ENCODE data around the gene KLF15.

KLF15 gene

DNA sequence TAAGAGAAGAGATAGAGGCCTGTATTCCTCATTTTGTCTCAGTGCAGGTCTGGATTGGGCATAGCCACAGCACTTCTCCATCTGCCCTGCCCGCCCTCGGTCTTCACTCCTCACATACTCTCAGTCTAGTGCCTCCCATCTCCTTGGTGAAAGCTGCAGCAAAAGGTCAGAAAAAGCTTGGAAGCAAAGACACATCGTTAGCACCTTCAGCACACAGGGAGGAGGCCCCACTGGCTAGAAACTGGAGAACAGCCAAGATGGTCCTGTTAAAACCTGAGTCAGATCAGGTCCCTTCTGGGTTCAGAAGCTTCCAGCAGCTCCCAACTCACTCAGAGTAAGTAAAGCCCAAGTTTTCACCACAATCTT lies 1.6 kb upstream of the KLF15 start:
- H3K9ac ChIP-seq (ENCODE audit: low read depth, low read length): no peak overlapping the region
- no peak overlapping the region for H3K4me3 ChIP-seq (ENCODE audit: low read depth, low read length)
- no peaks in the 10 kb centered on the region for H3K36me3 ChIP-seq (ENCODE audit: control insufficient read depth, insufficient read depth, low read length)
- no peak overlapping the region for H3K27ac ChIP-seq (ENCODE audit: low read depth, low read length)
- peaks cover 26% of the 10 kb centered on the region for H3K27me3 ChIP-seq (ENCODE audit: control insufficient read depth, insufficient read depth, low read length)
- H3K9me3 ChIP-seq (ENCODE audit: control insufficient read depth, insufficient read depth, low read length): no peaks in the 10 kb centered on the region
- peaks cover 28% of the 10 kb centered on the region for H3K4me1 ChIP-seq (ENCODE audit: control insufficient read depth, insufficient read depth, low read length)

DNA sequence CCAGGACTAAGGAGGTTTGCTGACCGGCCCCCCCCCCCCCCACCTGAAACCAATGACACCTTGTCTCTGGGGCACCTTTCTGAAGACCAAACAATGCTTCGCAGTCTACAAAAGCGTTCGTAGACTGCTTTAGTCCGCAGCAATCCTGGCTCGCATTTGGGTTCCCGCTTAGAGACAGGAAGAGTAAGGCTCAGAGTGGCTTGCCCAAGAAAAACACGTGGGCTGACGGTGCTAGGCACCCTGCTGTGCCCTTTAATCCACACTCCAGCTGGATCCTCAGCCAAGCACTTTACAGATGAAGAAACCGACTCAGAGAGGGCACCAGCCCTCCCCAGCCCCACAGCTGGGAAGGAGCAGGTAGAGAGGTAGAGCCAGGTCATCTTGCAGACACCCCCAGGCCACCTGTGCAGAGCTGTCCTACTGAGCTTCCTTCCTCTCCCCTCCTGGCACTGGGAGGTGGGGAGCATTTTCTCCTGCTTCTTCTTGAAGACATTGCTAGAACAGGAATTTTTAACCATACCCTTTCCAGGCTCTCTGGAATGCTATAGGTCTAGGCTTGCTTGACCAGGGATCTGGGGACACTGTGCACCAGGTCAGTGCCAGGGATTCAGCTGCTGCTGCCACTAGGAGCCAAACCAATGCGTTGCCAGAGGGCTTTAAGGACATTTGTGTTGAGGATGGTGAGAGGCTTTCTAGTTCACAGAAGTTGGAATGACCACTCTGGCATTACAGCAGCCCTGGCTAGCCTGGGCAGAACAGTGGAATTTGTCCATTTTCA lies 1.0 kb upstream of the KLF15 start:
- H3K27me3 ChIP-seq (ENCODE audit: control insufficient read depth, insufficient read depth, low read length): peaks cover 26% of the 10 kb centered on the region
- no peaks in the 10 kb centered on the region for H3K9me3 ChIP-seq (ENCODE audit: control insufficient read depth, insufficient read depth, low read length)
- H3K4me3 ChIP-seq (ENCODE audit: low read depth, low read length): peak overlapping the region; percentile 83
- peaks cover 27% of the 10 kb centered on the region for H3K4me1 ChIP-seq (ENCODE audit: control insufficient read depth, insufficient read depth, low read length)
- no peaks in the 10 kb centered on the region for H3K36me3 ChIP-seq (ENCODE audit: control insufficient read depth, insufficient read depth, low read length)
- peak overlapping the region; percentile 31 for H3K27ac ChIP-seq (ENCODE audit: low read depth, low read length)
- no peak overlapping the region for H3K9ac ChIP-seq (ENCODE audit: low read depth, low read length)

DNA sequence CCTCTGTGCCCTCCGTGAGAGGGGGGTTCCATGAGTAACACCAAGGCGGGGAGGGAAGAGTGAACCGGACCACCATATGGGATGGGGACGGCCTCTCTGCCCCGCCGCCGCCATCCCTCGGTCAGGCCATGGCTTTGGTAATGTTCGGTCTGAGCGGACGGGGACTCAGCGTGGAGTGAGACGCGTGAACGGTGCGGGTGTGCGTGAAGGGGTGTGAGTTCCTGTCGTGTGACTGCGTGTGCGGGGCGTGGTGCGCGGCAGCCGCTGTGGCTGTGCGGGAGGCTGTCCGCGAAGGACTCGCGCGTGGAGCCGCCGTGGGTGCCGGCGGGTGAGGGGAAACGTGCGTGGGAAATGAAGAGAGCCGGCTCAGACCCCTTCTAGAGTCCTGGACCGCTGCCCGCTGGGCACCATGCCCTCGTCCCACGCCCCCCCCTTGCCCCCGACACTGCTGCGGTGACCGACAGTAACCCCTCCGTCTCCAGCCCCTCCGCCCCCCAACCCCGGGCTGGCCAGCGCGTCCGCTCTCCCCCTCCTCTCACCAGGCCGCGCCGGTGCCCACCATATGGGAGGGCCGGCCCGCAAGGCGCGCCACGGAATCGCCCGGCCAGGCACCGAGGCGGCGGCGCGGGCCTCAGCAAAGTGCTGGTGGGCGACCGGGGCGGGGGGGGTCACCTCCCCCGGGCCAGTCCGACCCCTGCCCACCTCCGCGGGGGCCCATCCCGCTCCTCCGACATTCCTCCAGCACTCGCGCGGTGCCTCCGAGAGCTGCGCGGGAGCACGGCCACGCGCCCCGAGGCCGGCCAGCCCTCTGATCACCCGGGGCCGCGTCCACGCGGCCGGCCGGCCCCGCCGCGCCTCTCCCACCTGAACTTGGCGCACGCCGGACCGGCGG lies 589 bp downstream of the KLF15 start:
- Histone ChIP-seq H3K9ac (ENCODE audit: low read depth, low read length) (no peak overlapping the region; the same call in 1 of the 2 replicates), H3K36me3 (ENCODE audit: control insufficient read depth, insufficient read depth, low read length) (peaks cover 9% of the 10 kb centered on the region), H3K4me1 (ENCODE audit: control insufficient read depth, insufficient read depth, low read length) (peaks cover 15% of the 10 kb centered on the region), H3K27ac (ENCODE audit: low read depth, low read length) (peak overlapping the region; percentile 74), H3K4me3 (ENCODE audit: low read depth, low read length) (peak overlapping the region; percentile 71), H3K27me3 (ENCODE audit: control insufficient read depth, insufficient read depth, low read length) (peaks cover 26% of the 10 kb centered on the region), H3K9me3 (ENCODE audit: control insufficient read depth, insufficient read depth, low read length) (no peaks in the 10 kb centered on the region)

DNA sequence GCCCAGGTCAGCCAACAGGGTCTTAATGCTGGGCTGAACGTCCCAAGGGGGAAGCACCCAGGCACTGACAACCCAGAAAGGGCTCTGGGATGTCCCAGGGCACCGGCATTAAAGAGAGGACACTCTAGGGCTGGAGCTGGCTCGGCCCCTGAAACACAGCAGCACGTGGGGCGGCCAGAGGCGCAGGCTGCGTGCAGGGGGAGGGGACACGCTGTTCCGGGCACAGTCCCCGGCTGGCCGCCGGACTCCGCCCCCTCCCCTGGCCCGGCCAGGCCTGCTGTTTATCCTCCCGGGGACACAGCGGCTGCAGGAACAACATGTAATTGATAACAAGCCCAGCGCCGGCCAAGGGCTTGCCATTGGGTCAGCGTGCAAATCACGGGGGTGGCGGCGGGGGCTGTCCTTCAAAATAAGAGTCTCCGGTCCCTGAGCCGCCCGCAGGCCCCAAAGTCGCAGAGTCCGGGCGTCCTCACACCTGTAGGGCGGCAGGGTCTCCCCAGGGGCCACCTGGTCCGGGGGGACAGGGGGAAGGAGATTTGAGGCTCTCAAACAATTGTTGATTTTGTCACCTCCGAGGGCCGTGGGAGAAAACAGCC lies 1.3 kb downstream of the KLF15 start:
- H3K4me3 ChIP-seq (ENCODE audit: low read depth, low read length): peak overlapping the region; percentile 71
- no peaks in the 10 kb centered on the region for H3K9me3 ChIP-seq (ENCODE audit: control insufficient read depth, insufficient read depth, low read length)
- H3K27ac ChIP-seq (ENCODE audit: low read depth, low read length): peak overlapping the region; percentile 74
- peaks cover 22% of the 10 kb centered on the region for H3K27me3 ChIP-seq (ENCODE audit: control insufficient read depth, insufficient read depth, low read length)
- H3K36me3 ChIP-seq (ENCODE audit: control insufficient read depth, insufficient read depth, low read length): peaks cover 17% of the 10 kb centered on the region
- H3K9ac ChIP-seq (ENCODE audit: low read depth, low read length): peak overlapping the region; percentile 61
- peaks cover 15% of the 10 kb centered on the region for H3K4me1 ChIP-seq (ENCODE audit: control insufficient read depth, insufficient read depth, low read length)

DNA sequence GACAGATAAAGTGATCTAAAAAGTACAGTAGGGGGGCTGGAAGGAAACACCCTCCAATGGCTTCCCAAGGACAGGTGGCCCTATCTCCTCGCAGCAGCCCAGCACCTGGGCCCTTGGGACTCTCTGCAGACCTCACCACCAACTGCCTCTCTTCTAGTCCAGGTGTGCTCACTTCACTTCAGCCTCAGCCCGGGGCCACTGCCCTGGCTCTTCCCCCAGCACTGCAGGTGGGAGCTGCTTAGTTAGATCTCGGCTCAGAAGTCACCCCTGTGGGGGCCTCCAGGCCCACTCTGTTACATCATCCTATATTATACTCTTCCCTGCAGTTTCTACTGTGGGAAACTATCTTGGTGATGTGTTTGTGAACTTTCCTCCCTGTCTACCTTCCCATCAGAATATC lies 2.0 kb downstream of the KLF15 start:
- Histone ChIP-seq H3K4me3 (ENCODE audit: low read depth, low read length) (peak overlapping the region; percentile 71), H3K9me3 (ENCODE audit: control insufficient read depth, insufficient read depth, low read length) (no peaks in the 10 kb centered on the region), H3K27me3 (ENCODE audit: control insufficient read depth, insufficient read depth, low read length) (peaks cover 21% of the 10 kb centered on the region), H3K36me3 (ENCODE audit: control insufficient read depth, insufficient read depth, low read length) (peaks cover 21% of the 10 kb centered on the region), H3K9ac (ENCODE audit: low read depth, low read length) (peak overlapping the region; percentile 61), H3K4me1 (ENCODE audit: control insufficient read depth, insufficient read depth, low read length) (peaks cover 15% of the 10 kb centered on the region), H3K27ac (ENCODE audit: low read depth, low read length) (peak overlapping the region; percentile 74)

DNA sequence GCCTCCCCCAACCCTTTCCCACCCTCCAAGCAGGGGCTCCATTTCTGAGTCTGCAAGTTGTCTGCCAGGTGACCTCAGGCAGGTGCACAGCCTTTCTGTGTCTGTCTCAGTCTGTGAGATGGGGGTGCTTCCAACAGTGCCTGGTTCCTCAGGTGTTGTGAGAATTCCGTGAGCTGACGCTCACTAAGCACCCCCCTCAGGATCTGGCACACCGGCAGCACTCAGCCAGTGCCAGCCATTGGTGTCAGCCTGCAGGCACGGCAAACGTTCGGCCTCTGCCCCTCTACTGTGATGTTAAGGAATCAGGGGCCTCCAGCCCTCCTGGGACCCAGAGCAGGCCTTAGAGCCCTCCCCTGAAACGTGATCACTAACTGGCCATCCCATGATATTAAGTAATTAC lies 2.4 kb downstream of the KLF15 start:
- H3K9ac ChIP-seq (ENCODE audit: low read depth, low read length): no peak overlapping the region
- peaks cover 21% of the 10 kb centered on the region for H3K36me3 ChIP-seq (ENCODE audit: control insufficient read depth, insufficient read depth, low read length)
- H3K4me3 ChIP-seq (ENCODE audit: low read depth, low read length): no peak overlapping the region
- peaks cover 16% of the 10 kb centered on the region for H3K27me3 ChIP-seq (ENCODE audit: control insufficient read depth, insufficient read depth, low read length)
- peaks cover 15% of the 10 kb centered on the region for H3K4me1 ChIP-seq (ENCODE audit: control insufficient read depth, insufficient read depth, low read length)
- no peaks in the 10 kb centered on the region for H3K9me3 ChIP-seq (ENCODE audit: control insufficient read depth, insufficient read depth, low read length)
- H3K27ac ChIP-seq (ENCODE audit: low read depth, low read length): no peak overlapping the region

DNA sequence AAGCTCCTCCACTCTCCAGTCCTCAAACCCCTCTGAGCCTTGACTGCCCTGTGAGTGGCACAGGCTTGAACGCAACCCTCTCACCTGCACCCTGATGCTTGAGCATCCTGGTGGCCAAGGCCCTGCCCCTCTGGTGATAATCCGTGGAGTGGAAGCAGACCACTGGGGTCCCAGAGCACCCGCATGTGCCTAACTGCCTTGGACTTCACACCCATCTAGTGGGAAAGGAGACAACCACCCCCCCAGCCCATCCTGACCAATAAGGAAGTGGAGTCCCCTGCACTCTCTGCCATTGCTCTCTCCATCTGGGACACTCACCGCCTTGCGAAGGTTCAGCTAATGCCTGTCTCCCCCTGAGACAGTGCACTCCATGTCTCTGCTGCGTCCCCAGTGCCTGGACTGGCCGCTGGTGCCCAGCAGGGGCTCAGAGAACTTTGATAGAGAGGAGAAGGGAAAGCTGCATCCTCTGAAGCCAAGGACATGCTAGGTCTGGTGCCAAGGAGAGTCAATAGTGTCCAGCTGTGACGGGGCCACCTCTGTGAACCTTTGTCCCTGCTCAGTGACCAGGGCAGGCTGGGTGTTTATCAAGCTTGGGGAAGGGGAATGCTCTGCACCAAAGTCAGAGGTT lies 3.4 kb downstream of the KLF15 start:
- Histone ChIP-seq H3K4me1 (ENCODE audit: control insufficient read depth, insufficient read depth, low read length) (peaks cover 15% of the 10 kb centered on the region), H3K36me3 (ENCODE audit: control insufficient read depth, insufficient read depth, low read length) (peaks cover 21% of the 10 kb centered on the region), H3K4me3 (ENCODE audit: low read depth, low read length) (no peak overlapping the region), H3K27ac (ENCODE audit: low read depth, low read length) (no peak overlapping the region), H3K9ac (ENCODE audit: low read depth, low read length) (no peak overlapping the region), H3K9me3 (ENCODE audit: control insufficient read depth, insufficient read depth, low read length) (no peaks in the 10 kb centered on the region), H3K27me3 (ENCODE audit: control insufficient read depth, insufficient read depth, low read length) (peaks cover 6% of the 10 kb centered on the region)

DNA sequence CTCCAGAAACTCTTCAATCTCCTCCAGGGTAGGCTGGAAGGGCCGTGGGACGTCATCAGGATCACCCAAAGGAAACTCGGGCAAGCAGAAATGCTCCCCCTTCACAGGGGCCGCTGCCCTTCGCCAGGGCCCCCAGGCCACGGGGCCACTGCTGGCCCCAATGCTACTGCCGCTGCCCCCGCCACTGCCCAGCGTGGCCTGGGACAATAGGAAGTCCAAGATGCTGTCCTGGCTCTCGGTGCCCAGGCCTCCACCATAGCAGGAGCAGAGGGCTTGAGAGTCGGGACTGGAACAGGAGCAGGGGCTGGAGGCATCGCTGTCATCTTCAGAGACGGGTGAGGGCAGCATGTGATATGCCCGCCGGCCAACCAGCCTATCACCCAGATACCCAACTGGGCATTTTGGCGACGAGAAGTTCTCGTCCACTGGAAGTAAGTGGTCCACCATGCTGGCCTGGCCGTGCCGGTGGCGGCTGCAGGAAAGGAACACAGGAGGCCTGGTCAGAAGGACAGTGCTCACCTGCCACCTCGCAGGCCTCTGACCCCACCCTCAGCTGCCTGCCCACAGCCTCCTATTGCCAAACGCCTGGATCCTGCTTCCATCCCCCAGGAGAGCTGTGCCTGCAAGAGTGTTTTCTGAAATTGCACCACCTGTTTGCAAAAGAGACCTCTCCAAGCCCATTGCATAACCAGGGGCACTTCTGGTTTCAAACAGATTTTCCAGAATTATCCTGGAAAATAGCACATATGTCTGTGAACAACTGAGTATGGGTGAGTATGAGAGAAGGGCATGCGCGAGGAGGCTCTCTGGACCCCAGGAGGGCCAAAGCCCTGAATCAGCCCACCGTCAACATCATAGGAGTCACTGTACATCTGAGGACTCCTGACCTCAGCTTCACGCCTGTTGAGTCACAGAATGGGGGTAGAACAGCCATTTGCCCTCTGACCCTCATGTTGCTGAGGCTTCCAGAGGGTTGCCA lies 4.4 kb downstream of the KLF15 start:
- Histone ChIP-seq H3K9ac (ENCODE audit: low read depth, low read length) (no peak overlapping the region), H3K27ac (ENCODE audit: low read depth, low read length) (no peak overlapping the region), H3K27me3 (ENCODE audit: control insufficient read depth, insufficient read depth, low read length) (no peaks in the 10 kb centered on the region), H3K9me3 (ENCODE audit: control insufficient read depth, insufficient read depth, low read length) (no peaks in the 10 kb centered on the region), H3K36me3 (ENCODE audit: control insufficient read depth, insufficient read depth, low read length) (peaks cover 21% of the 10 kb centered on the region), H3K4me1 (ENCODE audit: control insufficient read depth, insufficient read depth, low read length) (peaks cover 8% of the 10 kb centered on the region), H3K4me3 (ENCODE audit: low read depth, low read length) (no peak overlapping the region)

DNA sequence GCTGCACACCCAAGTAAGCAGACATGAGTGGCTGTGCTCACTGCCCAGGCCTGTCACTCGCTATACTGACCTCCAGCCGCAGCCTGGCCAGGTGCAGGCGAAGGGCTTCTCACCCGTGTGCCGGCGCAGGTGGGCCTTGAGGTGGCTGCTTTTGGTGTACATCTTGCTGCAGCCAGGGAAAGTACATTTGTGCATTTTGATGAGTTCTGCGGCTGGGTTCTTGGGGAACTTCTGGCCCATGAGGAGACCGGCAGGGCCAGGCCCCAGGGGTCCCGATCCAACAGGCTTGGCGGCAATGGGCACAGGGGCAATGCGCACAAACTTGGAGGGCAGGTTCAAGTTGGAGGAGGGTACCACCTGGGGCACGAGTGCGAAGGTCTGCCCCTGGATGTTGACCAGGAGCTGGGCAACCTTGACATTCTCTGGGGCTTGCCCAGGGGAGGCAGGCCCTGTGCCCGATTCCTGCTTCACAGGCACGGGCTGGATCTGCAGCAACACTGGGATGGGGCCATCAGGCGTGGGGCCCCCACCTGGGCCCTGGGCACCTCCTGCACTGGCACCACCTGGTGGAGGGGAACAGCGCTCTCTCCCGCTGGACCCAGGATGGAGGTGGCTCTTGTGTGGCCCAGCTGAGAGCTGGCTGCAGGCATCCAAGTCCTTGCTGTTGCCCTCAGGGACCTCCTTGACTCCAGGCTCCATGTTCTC lies 5.3 kb downstream of the KLF15 start:
- no peaks in the 10 kb centered on the region for H3K27me3 ChIP-seq (ENCODE audit: control insufficient read depth, insufficient read depth, low read length)
- H3K9ac ChIP-seq (ENCODE audit: low read depth, low read length): no peak overlapping the region
- H3K27ac ChIP-seq (ENCODE audit: low read depth, low read length): no peak overlapping the region
- H3K36me3 ChIP-seq (ENCODE audit: control insufficient read depth, insufficient read depth, low read length): peaks cover 21% of the 10 kb centered on the region
- H3K4me3 ChIP-seq (ENCODE audit: low read depth, low read length): no peak overlapping the region
- peaks cover 8% of the 10 kb centered on the region for H3K4me1 ChIP-seq (ENCODE audit: control insufficient read depth, insufficient read depth, low read length)
- H3K9me3 ChIP-seq (ENCODE audit: control insufficient read depth, insufficient read depth, low read length): no peaks in the 10 kb centered on the region

All from HUES48 (cell line).